A549 (cell line): ENCODE data around the gene KLRD1. TPM values are rescaled to one million over a fixed set of nuclear protein-coding genes. Genes with fewer than 3 reads are reported as not detected.

Experiments used
- ATAC-seq, 2 experiments: fragments of 200-7000 bp in 1 of 2; fragments of >200 bp in 1 of 2; cut with Nextera tagmentation in 1 of 2; cut with Tn5 transposase in 1 of 2; 3 replicates each; pipeline versions ENCODE4 v1.8.0 to v1.9.1; 2018 to 2020; ENCODE audit warnings: mild to moderate bottlenecking in 1 of 2, moderate library complexity in 1 of 2
- CTCF ChIA-PET: fragments of 300-600 bp; sonication (Branson Sonifier 250); formaldehyde crosslinking; extraction: SDS; loops from one replicate; lab custom pipeline; 2021; ENCODE audit warnings: antibody characterized with exemption, inconsistent platforms; lab: Yijun Ruan, JAX
- POLR2A ChIA-PET: fragments of 350-600 bp; formaldehyde crosslinking; extraction: SDS; loops from one replicate; lab custom pipeline; 2021; ENCODE audit warnings: antibody characterized with exemption, inconsistent platforms; lab: Yijun Ruan, JAX
- DNase-seq, 2 experiments: peaks; one replicate each; pipeline versions ENCODE4 v3.0.0 to v3.0.0-alpha.2; 2011 to 2016; ENCODE audit warnings: low read depth in 1 of 2, low spot score in 1 of 2
- FAIRE-seq: peaks from 2 replicates; lab custom pipeline; 2011; peaks lifted over from hg19 to GRCh38; lab: Jason Lieb, UNC
- H3K27ac ChIP-seq, 2 experiments: fragments of >200 bp; sonication (Bioruptor Twin); formaldehyde crosslinking; 3 replicates each; pipeline ENCODE4 v1.5.1; 2016 to 2017
- H3K4me1 ChIP-seq: fragments of >200 bp; sonication (Bioruptor Twin); formaldehyde crosslinking; 3 replicates; pipeline ENCODE4 v1.6.1; 2016
- H3K4me2 ChIP-seq: fragments of >200 bp; sonication (Bioruptor Twin); formaldehyde crosslinking; 3 replicates; pipeline ENCODE4 v1.6.1; 2016
- H3K4me3 ChIP-seq: fragments of >200 bp; sonication (Bioruptor Twin); formaldehyde crosslinking; 3 replicates; pipeline ENCODE4 v1.5.1; 2016
- H3K9me3 ChIP-seq: fragments of >200 bp; sonication (Bioruptor Twin); formaldehyde crosslinking; 3 replicates; pipeline ENCODE4 v1.6.1; 2016
- ATOH8 ChIP-seq: fragments of 250-450 bp; sonication (Bioruptor Pico); IDR thresholded peaks from 2 replicates; pipeline ENCODE4 v1.5.0; 2020; ENCODE audit warnings: low read depth, mild to moderate bottlenecking, moderate library complexity
- BCL3 ChIP-seq: fragments of >200 bp; sonication (Bioruptor Twin); formaldehyde crosslinking; IDR thresholded peaks from 3 replicates; pipeline ENCODE4 v1.6.1; 2016
- CEBPB ChIP-seq, 2 experiments: fragments of >200 bp in 1 of 2; sonication (Bioruptor Twin) in 1 of 2; formaldehyde crosslinking in 1 of 2; IDR thresholded peaks; 2 replicates each; pipeline ENCODE4 v1.6.1; 2012 to 2016
- CHD2 ChIP-seq: fragments of 150-350 bp; IDR thresholded peaks from 2 replicates; pipeline ENCODE4 v1.6.1; 2014; ENCODE audit warnings: low read length; ENCODE audit not compliant: partially characterized antibody
- EHF ChIP-seq: fragments of 250-450 bp; sonication (Bioruptor Pico); IDR thresholded peaks from 2 replicates; pipeline ENCODE4 v1.5.0; 2020; ENCODE audit warnings: mild to moderate bottlenecking
- EHMT2 ChIP-seq: fragments of 200-600 bp; sonication (generic); IDR thresholded peaks from 2 replicates; pipeline ENCODE4 v1.6.1; 2016; ENCODE audit warnings: antibody characterized with exemption, low read depth, mild to moderate bottlenecking, moderate library complexity
- ELK1 ChIP-seq: fragments of 150-350 bp; IDR thresholded peaks from 2 replicates; pipeline ENCODE4 v1.6.1; 2014; ENCODE audit warnings: low read depth, mild to moderate bottlenecking, low read length
- EP300 ChIP-seq, 2 experiments: fragments of >200 bp; sonication (Bioruptor Twin); formaldehyde crosslinking; IDR thresholded peaks; 2 replicates in 1 of 2; 3 replicates in 1 of 2; pipeline ENCODE4 v1.6.1; 2016 to 2017
- HES2 ChIP-seq: fragments of >200 bp; sonication (Bioruptor Twin); formaldehyde crosslinking; IDR thresholded peaks from 2 replicates; pipeline ENCODE4 v1.6.1; 2016
- HEYL ChIP-seq: fragments of 250-450 bp; sonication (Bioruptor Pico); IDR thresholded peaks from 2 replicates; pipeline ENCODE4 v1.8.0; 2021; ENCODE audit warnings: mild to moderate bottlenecking, moderate library complexity
- HMGXB4 ChIP-seq: fragments of 250-450 bp; sonication (Bioruptor Pico); IDR thresholded peaks from 2 replicates; pipeline ENCODE4 v1.5.0; 2021; ENCODE audit warnings: mild to moderate bottlenecking, moderate library complexity, borderline replicate concordance
- HOXB13 ChIP-seq: fragments of 250-450 bp; sonication (Bioruptor Pico); IDR thresholded peaks from 2 replicates; pipeline ENCODE4 v1.5.0; 2020; ENCODE audit warnings: low read depth, mild to moderate bottlenecking, moderate library complexity
- HOXB5 ChIP-seq: fragments of 250-450 bp; sonication (Bioruptor Pico); IDR thresholded peaks from 2 replicates; pipeline ENCODE4 v1.5.0; 2020; ENCODE audit warnings: mild to moderate bottlenecking, moderate library complexity
- JUN ChIP-seq, 2 experiments: fragments of >200 bp; sonication (Bioruptor Twin); formaldehyde crosslinking; IDR thresholded peaks; 2 replicates in 1 of 2; 3 replicates in 1 of 2; pipeline ENCODE4 v1.6.1; 2016 to 2017
- KDM1A ChIP-seq: fragments of 200-600 bp; sonication (generic); IDR thresholded peaks from 2 replicates; pipeline ENCODE4 v1.6.1; 2016; ENCODE audit warnings: low read depth, mild to moderate bottlenecking
- KDM5A ChIP-seq: fragments of 200-600 bp; sonication (generic); IDR thresholded peaks from 2 replicates; pipeline ENCODE4 v1.6.1; 2016; ENCODE audit warnings: antibody characterized with exemption, mild to moderate bottlenecking
- MYC ChIP-seq: IDR thresholded peaks from 2 replicates; pipeline ENCODE4 v1.6.1; 2012; ENCODE audit warnings: mild to moderate bottlenecking, inconsistent platforms, low read length, improper control_type of control experiment, borderline replicate concordance
- PBX3 ChIP-seq: IDR thresholded peaks from 2 replicates; pipeline ENCODE4 v1.6.1; 2012
- PHF8 ChIP-seq: fragments of 200-600 bp; sonication (generic); IDR thresholded peaks from 2 replicates; pipeline ENCODE4 v1.6.1; 2016; ENCODE audit warnings: low read depth, mild to moderate bottlenecking, antibody characterized with exemption, moderate library complexity, borderline replicate concordance
- POLR2AphosphoS2 ChIP-seq: conservative IDR thresholded peaks from 2 replicates; pipeline ENCODE4 v1.6.1; 2012; ENCODE audit warnings: low read length, improper control_type of control experiment, inconsistent platforms
- RAD21 ChIP-seq, 2 experiments: fragments of >200 bp in 1 of 2; sonication (Bioruptor Twin) in 1 of 2; formaldehyde crosslinking in 1 of 2; IDR thresholded peaks in 1 of 2; conservative IDR thresholded peaks in 1 of 2; 2 replicates in 1 of 2; 3 replicates in 1 of 2; pipeline ENCODE4 v1.6.1; 2012 to 2018; ENCODE audit warnings: inconsistent platforms in 1 of 2
- SMC3 ChIP-seq: fragments of >200 bp; sonication (Bioruptor Twin); formaldehyde crosslinking; IDR thresholded peaks from 3 replicates; pipeline ENCODE4 v1.6.1; 2018; ENCODE audit warnings: inconsistent platforms
- TP53 ChIP-seq: fragments of 250-450 bp; sonication (Bioruptor Pico); IDR thresholded peaks from 2 replicates; pipeline ENCODE4 v1.5.0; 2021; ENCODE audit warnings: mild to moderate bottlenecking, moderate library complexity
- ZC3H11A ChIP-seq: fragments of 450-650 bp; IDR thresholded peaks from 2 replicates; pipeline ENCODE4 v1.6.1; 2014; ENCODE audit warnings: antibody characterized with exemption, mild to moderate bottlenecking
- ZNF302 ChIP-seq: fragments of 250-450 bp; sonication (Bioruptor Pico); IDR thresholded peaks from 2 replicates; pipeline ENCODE4 v1.9.0; 2021; ENCODE audit warnings: inconsistent platforms, mild to moderate bottlenecking, moderate library complexity
- WGBS: methylation state at CpG from one replicate; pipeline ENCODE4 v1.1.6; 2017; ENCODE audit errors: missing lambda C conversion rate; 5-methylcytosine and 5-hydroxymethylcytosine counted together
- polyA plus RNA-seq, 4 experiments: library from polyadenylated mRNA; depleted of rRNA in 3 of 4; stranded (reverse); fragments of >200 nt; fragmentation: RNase III in 1 of 4; extraction: RNeasy Plus Mini Kit Qiagen cat#74134 plus additional on column Dnase treatment in 1 of 4; gene quantifications; 2 replicates in 3 of 4; 3 replicates in 1 of 4; pipeline ENCODE4 v1.2.3, GENCODE V29; 2011 to 2017

The KLRD1 gene
- polyA plus RNA-seq, 2 of the 4 experiments (the other 2 are of a cell fraction) = 0.01 TPM; not detected in 1

- CTCF ChIA-PET = no interaction called here
- TF ChIP-seq POLR2AphosphoS2 (no peak), RAD21 (conservative IDR thresholded peaks at IDR 0.05 in 1 of 2, IDR thresholded peaks at IDR 0.05 in 1 of 2) (no peak), PBX3 (no peak), KDM1A (no peak), ZNF302 (CRISPR knock-in tag) (no peak), KDM5A (no peak), MYC (no peak), CEBPB (IDR thresholded peaks at IDR 0.05) (no peak), HOXB5 (CRISPR knock-in tag) (no peak), ZC3H11A (no peak), EHF (CRISPR knock-in tag) (no peak), ATOH8 (CRISPR knock-in tag) (no peak), JUN (IDR thresholded peaks at IDR 0.05) (no peak)
- DNase-seq (no peak), FAIRE-seq (no peak), ATAC-seq (no peak)
- no peaks in the 10 kb centered on the region for H3K9me3 ChIP-seq
- WGBS = 60% methylated on average over 3 of the region's 3 CpGs
- no peak overlapping the region for H3K27ac ChIP-seq
- no peak overlapping the region for H3K4me3 ChIP-seq
- POLR2A ChIA-PET = no interaction called here
- no peak overlapping the region for H3K4me2 ChIP-seq
- peaks cover 15% of the 10 kb centered on the region; the same call in 2 of the 3 replicates for H3K4me1 ChIP-seq
Observed at GRCh38 chr12:10362325-10362724, 54.7 kb downstream of the KLRD1 start.

GRCh38 chr12:10362828-10363657 lies 55.4 kb downstream of the KLRD1 start:
- no peak for FAIRE-seq
- TF ChIP-seq JUN (IDR thresholded peaks at IDR 0.05) (no peak), KDM1A (no peak), HOXB5 (CRISPR knock-in tag) (no peak), ZNF302 (CRISPR knock-in tag) (no peak), HOXB13 (CRISPR knock-in tag) (no peak), HEYL (no peak), EP300 (IDR thresholded peaks at IDR 0.05) (no peak)
- Histone ChIP-seq H3K4me2 (no peak overlapping the region), H3K27ac (no peak overlapping the region), H3K4me3 (no peak overlapping the region), H3K9me3 (no peaks in the 10 kb centered on the region), H3K4me1 (peaks cover 15% of the 10 kb centered on the region; the same call in 2 of the 3 replicates)
- 90% methylated on average over 9 of the region's 9 CpGs for WGBS
- POLR2A ChIA-PET = no interaction called here
- no peak for ATAC-seq
- CTCF ChIA-PET = no interaction called here
- DNase-seq = no peak

- 97% methylated on average over 5 of the region's 5 CpGs for WGBS
- Histone ChIP-seq H3K4me1 (peaks cover 15% of the 10 kb centered on the region; the same call in 2 of the 3 replicates), H3K4me2 (peak overlapping the region; percentile 84), H3K4me3 (no peak overlapping the region), H3K27ac (peak overlapping the region in 1 of 2 experiments; percentile 87; a peak in 3 of 6 replicates), H3K9me3 (no peaks in the 10 kb centered on the region)
- no peak for FAIRE-seq
- no peak for DNase-seq
- ChIA-PET POLR2A (no interaction called here), CTCF (no interaction called here)
- no peak for ATAC-seq
- no peak for TF ChIP-seq PHF8
- no peak for TF ChIP-seq CHD2
- TF ChIP-seq HOXB5 (CRISPR knock-in tag) = no peak
- TF ChIP-seq HMGXB4 (CRISPR knock-in tag) = no peak
- no peak for TF ChIP-seq TP53 (CRISPR knock-in tag)
- TF ChIP-seq PBX3 = no peak
- TF ChIP-seq ELK1 = no peak
- TF ChIP-seq HES2 = no peak
- TF ChIP-seq EHMT2 = no peak
- no peak for TF ChIP-seq MYC
- no peak for TF ChIP-seq EHF (CRISPR knock-in tag)
- TF ChIP-seq SMC3 = no peak
- no peak for TF ChIP-seq BCL3
Observed at GRCh38 chr12:10363658-10363913, 55.9 kb downstream of the KLRD1 start.
